HUES64 (cell line): ENCODE data around the gene FADD.

Source experiments
- H3K27ac ChIP-seq: 2 replicates; pipeline ENCODE4 v1.7.0; 2013; ENCODE audit warnings: low read depth, low read length, inconsistent platforms
- H3K27me3 ChIP-seq: 2 replicates; pipeline ENCODE4 v1.6.1; 2013; ENCODE audit warnings: mild to moderate bottlenecking, low read length; ENCODE audit not compliant: insufficient read depth
- H3K36me3 ChIP-seq: 2 replicates; pipeline ENCODE4 v1.6.1; 2013; ENCODE audit warnings: mild to moderate bottlenecking, low read length; ENCODE audit not compliant: insufficient read depth
- H3K4me1 ChIP-seq: 2 replicates; pipeline ENCODE4 v1.6.1; 2013; ENCODE audit warnings: mild to moderate bottlenecking, low read length, moderate library complexity; ENCODE audit not compliant: insufficient read depth
- H3K4me3 ChIP-seq: 2 replicates; pipeline ENCODE4 v1.5.1; 2013; ENCODE audit warnings: mild to moderate bottlenecking, low read length, moderate library complexity
- H3K9ac ChIP-seq: 2 replicates; pipeline ENCODE4 v1.6.1; 2013; ENCODE audit warnings: mild to moderate bottlenecking, low read depth, low read length
- H3K9me3 ChIP-seq: 2 replicates; pipeline ENCODE4 v1.6.1; 2013; ENCODE audit warnings: low read depth, low read length; ENCODE audit not compliant: insufficient read depth
- WGBS: fragments of 150-250, 120-280 bp; methylation state at CpG from one replicate; pipeline ENCODE4 v1.1.7; 2013; ENCODE audit warnings: missing lambda C conversion rate; 5-methylcytosine and 5-hydroxymethylcytosine counted together

The FADD gene

DNA sequence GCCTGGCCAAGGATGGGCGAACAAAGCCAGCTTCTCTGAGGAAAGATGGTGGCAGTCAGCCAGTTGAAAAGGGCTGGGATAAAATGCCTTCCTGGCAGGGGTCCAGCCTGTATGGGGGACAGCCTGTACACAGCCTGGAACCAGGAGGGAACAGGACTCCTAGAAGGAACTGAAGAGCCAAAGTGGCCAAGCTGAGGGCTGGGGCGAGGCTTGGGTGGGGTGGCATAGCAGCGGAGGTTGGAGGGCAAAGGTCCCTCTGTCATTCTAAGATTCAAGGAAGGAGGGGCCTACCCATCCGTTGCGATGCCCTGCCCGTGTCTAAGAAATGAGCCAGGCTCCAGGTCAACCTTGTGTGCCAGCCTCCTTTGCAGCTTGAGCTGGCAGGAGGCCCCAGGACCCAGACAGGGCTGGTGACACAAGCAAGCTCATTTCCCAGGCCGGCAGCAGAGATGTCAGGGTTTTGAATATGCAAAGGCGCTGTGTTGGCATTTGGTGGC lies 22.6 kb downstream of the FADD start:
- 87% methylated on average over 8 of the region's 8 CpGs for WGBS
- H3K9me3 ChIP-seq, result no peaks in the 10 kb centered on the region
- H3K4me1 ChIP-seq, result peaks cover 8% of the 10 kb centered on the region; the same call in 1 of the 2 replicates
- no peak overlapping the region for H3K4me3 ChIP-seq
- H3K27ac ChIP-seq, result no peak overlapping the region
- no peaks in the 10 kb centered on the region for H3K36me3 ChIP-seq
- H3K9ac ChIP-seq, result no peak overlapping the region; the same call in 1 of the 2 replicates
- no peaks in the 10 kb centered on the region for H3K27me3 ChIP-seq

DNA sequence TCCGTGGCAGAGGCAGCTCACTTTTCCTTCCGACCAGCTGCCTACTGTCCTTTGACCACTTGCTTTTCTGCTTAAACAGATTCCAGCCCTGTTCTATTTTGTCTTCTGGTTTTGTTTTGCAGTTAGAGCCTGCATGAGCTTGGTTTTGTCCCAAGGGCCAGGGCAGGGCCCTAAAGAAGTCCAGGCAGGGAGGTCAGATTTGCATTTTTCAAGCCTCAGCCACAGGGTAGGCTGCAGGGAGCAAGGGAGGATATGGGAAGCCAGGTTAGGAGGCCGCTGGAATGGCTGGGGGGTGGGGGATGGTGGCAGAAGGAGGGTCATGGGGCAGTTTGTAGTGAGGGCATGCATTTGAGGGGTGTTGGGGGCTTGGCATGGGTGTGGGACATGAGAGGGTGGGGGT lies 23.1 kb downstream of the FADD start:
- WGBS, result 57% methylated on average over 3 of the region's 3 CpGs
- Histone ChIP-seq H3K4me1 (peaks cover 8% of the 10 kb centered on the region; the same call in 1 of the 2 replicates), H3K27me3 (no peaks in the 10 kb centered on the region), H3K36me3 (no peaks in the 10 kb centered on the region), H3K27ac (no peak overlapping the region), H3K9me3 (no peaks in the 10 kb centered on the region), H3K4me3 (no peak overlapping the region), H3K9ac (no peak overlapping the region; the same call in 1 of the 2 replicates)

DNA sequence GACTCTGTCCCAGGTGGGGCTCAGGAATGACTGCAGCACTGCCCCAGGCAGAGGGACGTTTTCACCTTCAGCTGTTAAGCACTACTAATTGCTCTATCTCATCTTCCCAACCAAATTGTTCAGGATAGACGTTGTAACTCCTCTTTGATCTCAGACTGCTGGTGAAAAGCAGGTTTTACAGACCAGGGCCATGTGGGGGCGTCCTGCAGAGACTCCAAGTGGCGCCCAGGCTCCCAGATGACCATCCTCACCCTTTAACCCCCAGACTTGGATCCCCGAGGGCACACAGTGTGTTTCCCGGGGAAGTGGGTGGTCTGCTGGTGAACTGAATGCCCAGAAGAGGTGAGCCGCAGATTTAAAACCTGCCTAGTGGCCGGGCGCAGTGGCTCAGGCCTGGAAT lies 23.9 kb downstream of the FADD start:
- WGBS, result 66% methylated on average over 9 of the region's 9 CpGs
- H3K4me1 ChIP-seq, result peaks cover 8% of the 10 kb centered on the region; the same call in 1 of the 2 replicates
- no peak overlapping the region for H3K27ac ChIP-seq
- no peak overlapping the region for H3K4me3 ChIP-seq
- H3K9ac ChIP-seq, result no peak overlapping the region
- no peaks in the 10 kb centered on the region for H3K9me3 ChIP-seq
- no peaks in the 10 kb centered on the region for H3K36me3 ChIP-seq
- H3K27me3 ChIP-seq, result no peaks in the 10 kb centered on the region

DNA sequence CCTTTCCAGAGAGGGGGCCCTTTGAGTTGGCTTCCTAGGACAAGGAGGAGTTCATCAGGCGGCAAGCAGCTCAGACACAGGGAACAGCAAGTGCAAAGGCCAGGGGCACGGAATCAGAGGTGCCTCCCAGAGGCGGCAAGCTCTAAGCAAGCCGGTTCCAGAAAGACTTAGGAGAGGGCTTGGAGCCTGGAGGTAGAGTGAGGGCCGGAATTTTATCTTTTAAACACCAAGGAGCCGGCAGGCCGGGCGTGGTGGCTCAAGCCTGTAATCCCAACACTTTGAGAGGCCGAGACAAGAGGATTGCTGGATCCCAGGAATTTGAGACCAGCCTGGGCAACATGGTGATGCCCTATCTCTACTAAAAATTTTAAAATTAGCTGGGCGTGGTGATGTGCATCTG lies 26.6 kb downstream of the FADD start:
- no peak overlapping the region for H3K27ac ChIP-seq
- no peaks in the 10 kb centered on the region for H3K27me3 ChIP-seq
- H3K36me3 ChIP-seq, result no peaks in the 10 kb centered on the region
- peaks cover 8% of the 10 kb centered on the region; the same call in 1 of the 2 replicates for H3K4me1 ChIP-seq
- no peak overlapping the region for H3K4me3 ChIP-seq
- 95% methylated on average over 10 of the region's 10 CpGs for WGBS
- no peaks in the 10 kb centered on the region for H3K9me3 ChIP-seq
- H3K9ac ChIP-seq, result no peak overlapping the region

DNA sequence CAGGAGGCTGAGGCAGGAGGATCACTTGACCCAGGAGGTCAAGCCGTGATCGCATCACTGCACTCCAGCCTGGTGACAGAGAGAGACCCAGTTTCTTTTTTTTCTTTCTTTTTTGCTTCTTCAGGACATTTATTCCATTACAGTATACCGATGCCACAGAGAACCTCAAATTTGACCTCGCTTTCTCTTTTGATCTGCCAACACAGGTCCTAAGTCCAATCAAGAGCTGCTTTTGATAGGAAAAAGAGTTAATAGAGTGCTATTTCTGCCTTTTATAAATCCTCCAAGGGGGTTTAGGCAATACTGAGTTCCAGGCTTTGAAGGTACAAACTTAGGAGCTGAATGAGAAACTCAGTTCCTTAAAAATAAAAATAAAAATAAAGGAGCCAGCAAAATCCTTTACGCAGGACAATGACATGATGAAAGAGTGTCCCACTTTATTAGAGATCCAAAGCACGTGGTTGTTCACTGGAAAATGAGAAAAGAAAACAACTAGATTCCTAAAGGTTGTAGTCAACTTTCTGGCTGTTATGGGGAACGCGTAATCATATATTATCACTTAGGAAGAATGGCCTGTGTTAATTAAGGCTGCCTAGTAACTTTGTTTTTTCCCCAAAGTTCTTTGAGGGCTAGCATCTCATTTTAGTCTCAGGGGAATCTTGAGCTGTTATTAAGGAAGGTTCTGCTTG lies 27.2 kb downstream of the FADD start:
- Histone ChIP-seq H3K36me3 (no peaks in the 10 kb centered on the region), H3K4me1 (peaks cover 8% of the 10 kb centered on the region; the same call in 1 of the 2 replicates), H3K4me3 (no peak overlapping the region), H3K9me3 (no peaks in the 10 kb centered on the region), H3K27me3 (no peaks in the 10 kb centered on the region), H3K9ac (no peak overlapping the region), H3K27ac (no peak overlapping the region)
- 97% methylated on average over 8 of the region's 8 CpGs for WGBS

DNA sequence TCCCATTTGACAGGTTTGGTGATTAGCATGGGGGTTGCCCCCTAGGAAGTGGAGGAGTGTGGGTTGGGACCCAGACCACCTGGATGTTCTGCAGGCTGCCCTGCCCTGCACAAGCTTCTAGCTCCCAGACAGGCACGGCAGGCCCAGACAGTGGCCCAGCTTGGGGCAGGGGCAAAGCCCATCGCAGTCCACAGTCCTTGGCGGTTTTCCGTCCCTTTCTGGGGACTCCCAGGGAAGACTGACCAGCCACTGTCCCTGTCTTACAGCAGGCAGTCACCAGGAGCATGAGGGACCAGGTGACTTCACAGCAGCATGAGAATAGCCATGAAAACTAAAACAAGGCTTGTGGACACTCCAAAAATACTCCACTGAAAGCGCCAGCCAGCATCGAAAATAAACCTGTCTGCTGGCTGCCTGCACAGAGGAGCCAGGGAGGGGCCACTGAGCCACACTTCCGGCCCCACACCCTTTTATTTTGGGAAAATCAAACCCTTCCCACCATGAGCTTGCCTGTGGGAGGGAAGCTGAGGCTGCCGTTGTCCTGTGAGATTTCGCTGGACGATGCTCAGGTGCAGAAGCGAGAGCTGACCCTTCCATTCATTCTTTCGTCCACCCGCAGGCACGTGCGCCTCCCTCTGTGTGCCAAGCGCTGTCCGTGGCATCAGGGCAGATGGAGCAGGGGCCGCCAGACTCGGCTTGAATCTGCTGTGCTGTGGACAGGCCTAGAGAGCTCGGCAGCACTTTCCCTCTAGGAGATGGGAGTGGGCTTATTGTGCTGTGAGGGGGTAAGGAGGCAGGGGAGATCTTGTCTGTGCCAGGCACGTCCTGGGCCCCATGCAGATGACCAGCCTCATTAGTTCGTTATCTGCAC lies 28.0 kb downstream of the FADD start:
- 88% methylated on average over 22 of the region's 22 CpGs for WGBS
- H3K27ac ChIP-seq, result no peak overlapping the region
- no peaks in the 10 kb centered on the region for H3K27me3 ChIP-seq
- no peaks in the 10 kb centered on the region for H3K9me3 ChIP-seq
- H3K4me1 ChIP-seq, result peaks cover 5% of the 10 kb centered on the region; the same call in 1 of the 2 replicates
- H3K9ac ChIP-seq, result no peak overlapping the region
- no peaks in the 10 kb centered on the region for H3K36me3 ChIP-seq
- H3K4me3 ChIP-seq, result no peak overlapping the region

DNA sequence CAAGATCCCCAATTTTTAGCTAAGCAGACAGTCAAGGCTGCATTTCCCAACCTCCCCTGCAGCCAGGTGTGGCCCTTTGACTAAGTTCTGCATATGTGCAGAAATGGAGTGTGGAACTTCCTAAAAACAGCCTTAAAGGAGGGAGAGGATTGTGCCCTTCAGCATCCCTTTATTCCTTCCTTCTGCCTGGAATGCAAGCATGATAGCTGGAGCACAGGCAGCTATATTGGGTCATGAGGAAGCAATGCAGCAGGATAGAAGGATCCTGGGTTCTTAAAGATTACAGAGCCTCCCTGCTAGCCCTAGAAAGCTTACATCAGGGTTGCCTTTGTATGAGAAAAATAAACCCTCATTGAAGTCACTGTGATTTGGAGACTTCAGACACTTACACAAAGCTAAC lies 29.9 kb downstream of the FADD start:
- no peak overlapping the region for H3K4me3 ChIP-seq
- H3K4me1 ChIP-seq, result no peaks in the 10 kb centered on the region
- no peak overlapping the region for H3K27ac ChIP-seq
- H3K27me3 ChIP-seq, result no peaks in the 10 kb centered on the region
- H3K9me3 ChIP-seq, result no peaks in the 10 kb centered on the region
- no peak overlapping the region for H3K9ac ChIP-seq
- H3K36me3 ChIP-seq, result no peaks in the 10 kb centered on the region

DNA sequence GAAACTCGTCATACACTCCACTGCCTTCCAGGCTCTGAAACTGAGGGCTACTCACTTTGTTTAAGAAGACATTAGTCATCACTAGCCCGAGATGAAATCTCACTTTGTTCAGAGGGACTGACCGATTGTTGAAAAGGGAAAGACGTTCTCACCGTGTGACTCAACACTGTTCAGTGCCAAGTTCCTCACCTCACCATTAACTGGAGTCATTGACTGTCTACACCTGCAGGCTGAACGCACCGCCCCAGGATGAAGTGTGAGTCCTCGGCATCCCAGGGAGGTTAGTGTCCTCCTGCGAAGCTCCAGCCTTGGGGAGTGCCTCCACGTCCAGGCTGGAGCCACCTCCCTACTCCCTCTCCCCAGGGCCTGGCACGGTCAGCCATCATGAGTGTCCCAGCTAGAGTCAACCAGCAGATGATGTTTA lies 30.4 kb downstream of the FADD start:
- Histone ChIP-seq H3K27me3 (no peaks in the 10 kb centered on the region), H3K4me3 (no peak overlapping the region), H3K36me3 (no peaks in the 10 kb centered on the region), H3K4me1 (no peaks in the 10 kb centered on the region), H3K27ac (no peak overlapping the region), H3K9ac (no peak overlapping the region), H3K9me3 (no peaks in the 10 kb centered on the region)
- WGBS, result 93% methylated on average over 11 of the region's 11 CpGs

DNA sequence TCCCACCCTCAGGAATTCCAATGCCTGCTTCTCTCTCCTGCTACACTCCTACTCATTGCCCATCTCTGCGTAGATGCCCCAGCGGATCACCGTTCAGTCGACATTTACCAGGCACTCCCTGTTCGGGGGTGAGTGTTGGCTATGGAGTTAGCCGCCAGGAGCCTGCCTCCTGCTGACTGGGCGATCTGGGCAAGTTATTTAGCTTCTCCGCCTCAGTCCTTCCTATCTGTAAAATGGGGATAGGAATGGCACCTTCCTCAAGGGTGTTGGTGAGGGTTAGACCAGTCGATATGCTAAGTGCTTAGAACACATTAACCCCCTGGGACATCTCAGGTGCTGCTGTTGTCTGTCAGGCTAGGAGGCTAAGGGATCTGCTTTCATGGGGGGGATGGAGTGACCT lies 30.9 kb downstream of the FADD start:
- H3K4me3 ChIP-seq, result no peak overlapping the region
- no peaks in the 10 kb centered on the region for H3K27me3 ChIP-seq
- 98% methylated on average over 9 of the region's 9 CpGs for WGBS
- no peak overlapping the region for H3K9ac ChIP-seq
- H3K27ac ChIP-seq, result no peak overlapping the region
- H3K9me3 ChIP-seq, result no peaks in the 10 kb centered on the region
- H3K4me1 ChIP-seq, result no peaks in the 10 kb centered on the region
- H3K36me3 ChIP-seq, result no peaks in the 10 kb centered on the region

DNA sequence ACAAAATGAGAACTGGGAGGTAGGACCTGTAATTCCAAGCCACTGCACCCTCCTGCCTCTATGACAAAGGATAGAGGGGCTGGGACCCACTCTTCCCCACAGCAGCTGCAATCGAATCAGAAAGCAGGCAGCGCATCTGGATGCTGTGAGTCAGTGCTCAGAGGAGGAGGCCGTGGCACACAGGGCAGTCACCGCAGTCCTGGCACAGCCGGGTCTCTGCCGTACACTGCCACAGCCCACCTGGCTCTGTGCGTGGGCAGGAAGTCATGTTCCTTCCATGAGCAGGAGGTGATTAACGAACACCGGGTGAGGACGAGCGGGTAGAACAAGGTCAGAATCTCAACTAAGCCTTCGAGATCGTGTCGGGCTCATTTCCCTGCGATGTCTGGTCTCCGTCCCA lies 37.2 kb downstream of the FADD start:
- no peak overlapping the region for H3K9ac ChIP-seq
- no peak overlapping the region for H3K4me3 ChIP-seq
- H3K27me3 ChIP-seq, result no peaks in the 10 kb centered on the region
- H3K36me3 ChIP-seq, result no peaks in the 10 kb centered on the region
- H3K27ac ChIP-seq, result no peak overlapping the region
- no peaks in the 10 kb centered on the region for H3K9me3 ChIP-seq
- no peaks in the 10 kb centered on the region for H3K4me1 ChIP-seq
- WGBS, result 92% methylated on average over 16 of the region's 16 CpGs

DNA sequence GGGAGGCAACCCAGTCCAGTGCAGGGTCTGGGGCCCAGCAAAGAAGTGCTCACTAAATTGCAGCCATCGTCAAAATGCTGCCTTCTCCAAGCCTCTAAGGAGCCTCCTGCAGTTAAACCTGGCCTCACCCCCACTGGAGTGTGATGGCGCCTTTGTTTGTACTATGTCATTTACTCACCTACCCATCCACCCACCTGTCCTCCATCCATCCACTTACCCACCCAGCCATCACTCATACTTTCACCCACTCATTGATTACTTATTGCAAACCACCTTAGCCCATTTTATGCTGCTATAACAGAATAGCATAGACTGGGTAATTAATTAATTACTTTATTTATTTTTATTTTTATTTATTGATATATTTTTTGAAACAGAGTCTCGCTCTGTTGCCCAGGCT lies 38.6 kb downstream of the FADD start:
- no peaks in the 10 kb centered on the region for H3K36me3 ChIP-seq
- H3K27ac ChIP-seq, result no peak overlapping the region
- H3K4me3 ChIP-seq, result no peak overlapping the region
- no peaks in the 10 kb centered on the region for H3K9me3 ChIP-seq
- no peaks in the 10 kb centered on the region for H3K27me3 ChIP-seq
- no peak overlapping the region for H3K9ac ChIP-seq
- 90% methylated on average over 3 of the region's 3 CpGs for WGBS
- H3K4me1 ChIP-seq, result no peaks in the 10 kb centered on the region
